HG02763 (cell line): ENCODE data around the gene DHCR7.
"Not testable (repeated sequence)": the region's sequence is repeated elsewhere in the genome, so short reads cannot be mapped to it uniquely, and the experiment has no call there.

Experiments used
- ATAC-seq: cut with Tn5 transposase; IDR thresholded peaks from one replicate; pipeline ENCODE4 v1.9.1; 2021; ENCODE audit warnings: mild to moderate bottlenecking, moderate library complexity; ENCODE audit not compliant: unreplicated experiment

Gene DHCR7

DNA sequence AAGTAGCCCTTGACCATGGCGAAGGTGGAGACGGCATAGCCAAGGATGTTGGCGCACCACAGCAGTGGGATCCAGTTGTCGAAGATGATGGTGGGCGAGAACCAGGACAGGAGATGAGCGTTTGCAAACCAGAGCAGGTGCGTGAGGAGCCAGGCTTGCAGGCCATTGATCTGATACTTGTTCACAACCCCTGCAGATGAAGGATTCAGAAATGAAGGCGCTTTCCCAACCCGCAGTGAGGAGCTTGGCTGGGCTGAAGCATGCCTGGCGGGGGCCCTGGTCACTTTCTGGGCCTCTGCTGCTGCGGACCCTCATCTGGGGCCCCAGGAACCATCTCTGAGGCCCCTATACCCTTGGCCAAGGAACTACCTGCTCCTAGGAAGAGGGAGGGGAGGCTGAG, 6.9 kb downstream of the DHCR7 start:
- ATAC-seq: no peak

DNA sequence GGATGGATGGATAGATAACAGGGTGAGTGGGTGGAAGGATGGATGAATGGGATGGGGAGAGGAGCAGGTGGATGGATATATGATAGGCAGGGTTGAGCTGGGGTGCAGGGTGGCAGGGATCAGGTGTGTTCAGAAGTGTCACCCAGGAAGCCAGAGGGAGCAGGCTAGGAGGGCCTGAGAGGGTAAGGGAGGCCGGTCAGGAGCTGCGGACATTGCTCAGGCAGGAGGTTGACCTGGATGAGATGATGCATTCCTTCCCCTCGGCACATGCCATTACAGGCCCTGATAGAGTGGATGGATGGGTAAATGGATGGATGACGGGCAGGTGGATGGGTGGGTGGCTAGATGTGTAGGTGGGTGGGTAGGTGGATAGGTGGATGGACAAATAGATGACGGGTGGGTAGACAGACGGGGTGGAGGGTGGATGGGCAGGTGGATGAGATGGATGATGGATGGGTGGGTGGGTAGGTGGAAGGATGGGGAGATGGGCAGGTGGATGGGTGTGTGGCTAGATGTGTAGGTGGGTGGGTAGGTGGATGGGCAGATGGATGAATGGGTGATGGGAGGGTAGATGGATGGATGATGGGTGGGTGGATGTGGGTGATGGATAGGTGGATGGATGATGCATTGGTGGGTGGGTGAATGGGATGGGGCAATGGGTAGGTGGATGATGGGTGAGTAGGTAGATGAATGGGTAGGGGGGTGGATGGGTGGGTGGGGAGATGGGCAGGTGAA, 8.0 kb downstream of the DHCR7 start:
- ATAC-seq: no peak

DNA sequence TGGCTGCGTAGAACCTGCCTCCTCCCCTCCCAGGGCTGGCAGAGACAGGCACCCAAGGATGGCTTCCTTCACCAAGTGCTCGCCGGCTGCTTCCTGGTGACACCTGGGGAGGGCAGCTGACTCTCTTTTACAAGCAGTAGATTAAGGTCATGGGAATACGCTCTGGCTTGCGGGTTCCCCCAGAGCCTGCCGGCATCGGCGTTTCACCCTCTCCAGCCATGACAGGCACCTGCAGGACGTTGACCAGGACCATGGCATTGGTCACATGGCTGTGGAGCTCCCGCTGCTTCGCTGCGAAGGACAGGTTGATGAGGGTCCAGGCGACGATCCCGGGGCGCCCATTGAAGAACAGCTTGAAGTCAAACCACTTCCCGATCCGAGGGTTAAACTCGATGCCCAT, 9.5 kb downstream of the DHCR7 start:
- ATAC-seq: no peak

DNA sequence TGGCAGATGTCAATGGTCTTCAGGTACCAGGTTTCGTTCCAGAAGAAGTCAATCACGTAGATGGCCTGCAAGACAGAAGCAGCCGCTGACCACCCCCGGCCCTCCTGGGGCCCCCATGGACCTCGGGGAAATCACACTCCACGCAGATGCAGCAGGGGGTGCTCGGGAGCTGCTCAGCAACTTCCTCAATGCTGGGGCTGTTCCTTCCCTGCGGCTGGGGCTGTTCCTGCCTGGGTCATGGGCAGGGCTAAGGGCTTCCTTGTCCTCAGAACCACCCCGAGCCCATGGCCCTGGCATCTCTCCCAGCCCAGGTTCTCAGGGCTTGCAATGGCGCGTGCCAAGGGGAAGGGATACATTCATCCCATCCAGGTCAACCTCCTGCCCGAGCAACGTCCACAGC, 10.3 kb downstream of the DHCR7 start:
- no peak for ATAC-seq

DNA sequence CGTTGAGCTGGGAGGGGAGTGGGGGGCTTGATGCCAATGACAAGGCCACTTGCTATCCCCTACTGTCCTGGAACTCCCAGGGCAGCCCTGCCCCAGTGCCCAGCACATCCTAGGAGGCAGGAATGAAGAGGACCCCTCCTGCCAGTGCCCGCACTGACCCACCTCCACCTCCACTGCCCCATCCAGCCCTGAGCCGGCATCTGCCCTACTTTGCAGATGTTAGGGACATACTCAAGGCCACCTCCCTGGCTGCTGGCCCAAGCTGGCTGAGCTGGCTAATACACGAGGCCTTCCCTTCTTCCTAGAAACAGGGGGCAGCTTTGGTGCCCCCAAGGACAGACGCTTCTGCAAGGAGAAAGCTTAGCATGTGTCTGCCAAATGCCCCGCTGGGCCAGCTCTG, 10.8 kb downstream of the DHCR7 start:
- no peak for ATAC-seq

DNA sequence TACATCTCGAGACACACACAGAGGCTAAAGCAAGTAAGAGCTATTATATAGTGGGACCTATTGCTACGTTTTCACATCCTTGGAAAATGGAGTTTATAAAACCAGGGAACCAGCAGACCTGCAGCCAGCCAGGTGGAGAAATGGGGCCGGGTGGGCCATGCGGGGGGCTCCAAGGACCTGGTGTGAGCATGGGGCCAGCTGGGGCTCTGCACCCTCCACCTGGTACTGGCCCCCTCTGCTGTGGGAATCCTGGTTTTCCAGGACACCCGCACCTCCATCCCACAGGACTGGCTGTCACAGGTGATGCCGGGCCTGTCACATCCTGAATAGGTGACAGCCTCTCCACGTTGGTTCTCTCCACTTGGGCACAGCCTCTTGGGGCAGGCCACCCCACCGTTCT, 11.3 kb downstream of the DHCR7 start:
- ATAC-seq: no peak

DNA sequence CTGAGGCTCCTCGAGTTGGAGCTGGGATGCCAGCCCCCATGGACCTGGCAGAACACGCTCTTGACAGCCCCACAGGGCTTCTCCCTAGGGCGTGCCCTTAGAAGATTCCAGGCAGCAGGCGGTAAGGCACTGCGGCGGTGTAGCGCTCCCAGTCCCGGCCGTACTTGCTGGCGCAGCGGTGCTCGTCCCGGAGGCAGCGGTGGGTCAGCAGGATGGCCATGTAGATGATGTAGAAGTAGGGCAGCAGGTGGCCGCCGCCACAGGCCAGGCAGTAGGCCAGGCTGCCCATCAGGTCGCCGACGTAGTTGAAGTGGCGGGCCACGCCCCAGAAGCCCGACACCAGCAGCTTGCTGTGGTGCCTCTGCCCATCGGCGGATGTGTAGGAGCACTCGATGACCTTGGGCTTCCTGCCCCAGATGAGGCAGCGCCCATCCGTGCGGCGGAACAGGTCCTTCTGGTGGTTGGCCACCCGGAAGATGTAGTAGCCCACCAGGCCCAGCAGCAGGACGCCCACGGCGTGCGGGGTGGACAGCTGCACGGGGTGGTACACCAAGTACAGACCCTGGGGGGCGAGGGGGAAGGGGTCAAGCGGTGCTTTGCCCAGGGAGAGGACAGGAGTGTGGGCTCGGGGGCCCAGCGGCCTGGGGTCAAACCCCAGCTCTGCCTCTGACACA, 12.8 kb downstream of the DHCR7 start:
- no peak for ATAC-seq

DNA sequence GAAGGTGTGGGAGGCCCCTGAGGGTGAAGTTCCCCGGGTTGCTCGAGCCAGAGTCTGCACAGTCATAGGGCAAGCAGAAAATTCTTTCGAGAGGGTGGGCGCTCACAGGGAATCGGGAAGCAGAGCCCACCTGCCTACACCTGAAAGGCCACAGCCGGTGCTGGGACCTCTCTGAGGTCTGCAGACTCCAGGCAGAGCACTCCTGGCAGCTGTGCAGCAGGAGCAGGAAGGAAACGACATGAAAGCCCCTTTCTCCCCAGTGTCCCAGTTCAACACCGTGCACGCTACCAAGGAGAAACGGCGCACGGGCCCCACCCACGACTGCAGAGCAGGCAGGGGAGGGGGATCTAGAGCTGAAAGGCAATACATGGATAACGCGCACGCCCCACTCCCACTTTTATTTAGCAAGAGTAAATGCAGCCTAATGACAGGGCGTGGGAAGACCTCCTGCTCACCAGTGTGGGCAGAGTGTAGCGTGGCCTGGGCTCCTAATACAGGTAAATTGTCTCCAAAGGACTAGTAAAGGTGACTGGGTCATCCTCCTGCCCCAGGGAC, 13.5 kb downstream of the DHCR7 start:
- no peak for ATAC-seq

DNA sequence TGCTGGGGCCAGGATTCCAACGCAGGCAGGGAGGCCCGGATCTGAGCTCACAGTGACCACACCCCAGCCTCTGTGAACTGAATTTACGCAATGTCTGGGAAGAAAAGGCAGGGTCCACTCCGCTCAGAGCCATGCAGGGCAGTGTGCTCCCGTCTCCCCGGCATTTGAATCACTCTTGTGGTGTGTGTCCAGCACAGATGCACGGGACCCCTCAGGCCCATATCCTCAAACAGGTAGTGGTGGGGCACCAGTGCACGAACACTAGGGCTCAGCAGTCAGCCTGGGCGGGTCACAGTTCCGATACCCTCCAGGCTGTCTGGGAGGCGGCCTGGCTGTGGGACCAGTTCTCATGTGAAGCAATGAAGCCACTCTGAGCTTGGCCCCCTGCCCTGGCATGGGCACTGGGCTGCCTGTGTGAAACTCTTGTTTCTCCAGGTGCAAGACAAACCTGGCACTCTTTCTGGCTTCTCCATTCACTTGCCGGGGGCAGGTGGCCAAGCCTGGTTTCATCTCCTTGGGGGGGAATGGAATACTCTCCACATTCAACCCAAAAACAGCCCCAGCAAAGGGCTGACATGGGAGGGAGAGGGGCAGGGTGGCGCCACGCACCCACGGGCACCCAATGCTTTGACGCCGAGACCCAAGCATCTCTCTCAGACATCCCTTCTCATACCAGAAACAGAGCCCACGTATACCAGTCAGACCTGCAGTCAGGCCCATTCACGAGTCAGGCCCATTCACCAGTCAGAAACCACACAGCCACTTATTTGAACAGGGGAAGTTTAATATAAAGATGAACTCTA, 14.3 kb downstream of the DHCR7 start:
- no peak for ATAC-seq

DNA sequence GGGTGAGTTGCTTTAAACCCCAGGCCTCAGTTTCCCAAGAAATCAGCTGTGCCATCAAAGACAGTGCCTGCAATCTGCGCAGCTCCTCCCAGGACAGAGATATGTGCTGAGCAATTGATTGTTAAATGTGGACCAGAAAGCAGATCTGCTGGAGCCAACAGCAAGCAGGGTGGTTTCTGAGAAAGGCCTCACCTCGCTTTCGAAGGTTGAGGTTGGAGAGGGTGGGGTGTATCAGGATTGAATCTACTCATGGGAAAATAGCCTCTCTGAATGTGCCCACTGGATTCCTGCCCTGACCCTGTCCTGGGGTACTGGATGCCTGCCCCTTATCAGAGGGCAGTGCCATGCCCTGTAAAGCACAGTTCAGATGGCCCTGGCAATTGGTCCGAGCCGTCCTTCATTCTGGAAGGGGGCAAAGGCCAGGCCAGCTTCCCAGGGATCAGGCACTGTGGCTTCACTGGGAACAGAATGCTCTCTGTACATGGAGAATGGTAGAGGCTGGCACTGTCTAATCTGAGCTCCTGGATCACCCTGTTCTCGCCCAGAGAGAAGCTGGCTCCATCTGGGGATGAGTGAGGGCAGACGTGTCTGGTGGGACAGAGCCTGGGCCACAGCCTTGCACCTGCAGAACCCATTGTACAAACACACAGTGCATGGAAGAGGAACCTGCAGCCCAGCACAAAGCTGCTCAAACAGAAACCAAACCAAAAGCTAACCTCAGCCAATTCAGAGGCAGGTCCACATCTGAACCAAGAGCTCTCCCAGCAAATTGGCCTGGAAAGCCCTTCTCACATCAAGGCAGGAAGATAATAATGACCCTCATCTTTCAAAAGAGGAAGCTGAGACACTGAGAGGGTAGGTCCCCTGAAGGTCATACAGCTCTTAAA, 15.2 kb downstream of the DHCR7 start:
- no peak for ATAC-seq

DNA sequence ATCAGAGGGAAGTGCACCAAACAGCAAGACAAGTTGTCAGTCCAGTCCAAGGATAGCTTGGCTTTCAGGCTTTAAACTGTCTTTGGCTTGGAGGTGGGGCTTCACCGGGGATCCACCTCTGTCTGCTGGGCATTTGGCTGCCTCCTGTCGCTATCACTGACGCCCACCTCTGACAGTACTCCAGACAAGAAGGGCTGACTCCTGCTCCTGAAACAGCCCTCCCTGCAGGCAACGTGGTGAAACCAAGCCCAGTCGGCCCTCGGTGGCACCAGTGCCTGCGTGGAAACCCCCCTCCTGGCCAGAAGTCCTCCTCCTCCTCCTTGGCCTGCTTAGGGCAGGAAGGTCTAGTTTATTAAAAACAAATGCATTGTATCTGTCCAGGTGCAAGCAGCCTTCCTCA, 16.9 kb downstream of the DHCR7 start:
- ATAC-seq: no peak

DNA sequence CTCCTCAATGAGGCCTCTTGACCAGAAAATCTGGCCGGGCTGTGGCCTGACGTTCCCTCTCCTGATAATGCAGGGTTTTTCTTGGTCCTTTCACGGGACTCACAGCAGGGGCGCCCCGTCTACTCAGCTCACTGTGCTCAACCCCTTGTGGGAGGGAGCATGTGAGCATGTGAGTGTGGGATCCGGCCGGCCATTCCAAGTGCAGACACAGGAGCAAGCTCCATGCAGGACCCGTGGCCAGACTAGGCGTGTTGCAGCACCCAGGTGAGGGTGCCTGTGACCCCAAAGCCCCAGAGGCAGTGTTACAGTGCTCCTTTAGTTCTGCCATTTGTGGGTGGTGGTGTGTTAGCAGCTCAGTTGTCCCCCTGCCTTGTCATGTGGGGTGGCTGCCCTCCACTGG, 18.0 kb downstream of the DHCR7 start:
- ATAC-seq: no peak

DNA sequence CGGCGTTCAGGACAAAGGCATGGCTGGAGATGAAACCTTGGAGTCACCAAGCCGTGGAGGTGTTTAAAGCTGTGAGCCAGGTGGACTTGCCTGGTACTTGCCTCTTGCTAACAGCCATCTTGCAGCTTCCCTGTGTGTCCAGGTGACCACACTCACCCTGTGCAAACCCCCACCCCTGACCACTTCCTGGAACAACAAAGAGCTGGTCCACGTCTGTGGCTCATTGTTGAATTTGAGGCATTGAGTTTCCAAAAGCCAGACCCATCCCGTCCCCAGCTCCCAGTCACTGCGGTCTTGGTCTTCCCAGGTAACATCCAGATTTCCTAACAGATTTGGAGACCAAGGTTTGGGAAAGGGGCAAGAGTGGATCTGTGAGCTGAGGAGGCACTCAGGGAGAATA, 18.5 kb downstream of the DHCR7 start:
- ATAC-seq: no peak

DNA sequence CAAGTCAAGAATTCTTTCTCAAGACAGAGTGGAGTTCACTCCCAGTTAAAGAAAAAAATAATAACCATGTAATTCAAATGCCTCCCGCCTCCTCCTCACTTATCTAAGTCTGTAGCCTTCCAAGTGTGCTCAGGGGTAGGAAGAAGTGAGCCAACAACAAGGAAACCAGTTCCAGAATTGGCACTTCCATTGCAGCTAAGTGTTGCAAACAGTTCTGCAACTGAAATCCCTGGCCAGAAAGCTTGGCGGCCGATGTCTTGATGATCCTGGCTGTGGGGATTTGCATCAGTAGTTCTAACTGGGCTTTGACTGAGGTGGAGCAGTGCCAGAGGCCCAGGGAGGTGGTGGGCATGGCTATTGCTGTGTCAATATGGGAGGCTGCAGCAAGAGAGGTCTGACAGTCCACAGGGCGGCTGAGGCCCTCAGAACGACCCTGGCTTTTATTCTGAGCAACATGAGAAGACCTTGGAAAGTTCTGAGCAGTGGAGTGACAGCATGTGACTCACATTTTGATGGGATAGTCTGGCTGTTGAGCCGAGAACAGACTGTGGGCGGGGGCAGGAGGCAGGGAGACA, 19.2 kb downstream of the DHCR7 start:
- ATAC-seq: no peak

DNA sequence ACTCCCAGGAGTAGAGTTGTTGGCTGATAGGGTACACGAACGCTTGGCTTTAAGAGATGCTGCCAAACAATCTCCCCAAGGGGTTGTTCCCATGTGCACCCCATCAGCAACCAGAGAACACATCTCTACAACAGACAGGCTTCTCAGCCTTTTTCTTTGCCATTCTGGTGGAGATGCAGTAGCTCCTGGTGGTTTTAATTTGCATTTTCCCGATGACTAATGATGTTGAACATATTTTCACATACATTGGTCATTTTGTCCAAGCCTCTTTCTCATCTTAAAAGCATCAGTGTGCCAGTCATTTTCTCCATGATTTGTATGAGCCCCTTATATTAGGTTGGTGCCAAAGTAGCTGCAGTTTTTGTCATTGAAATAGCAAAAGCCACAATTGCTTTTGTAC, 21.8 kb downstream of the DHCR7 start:
- ATAC-seq: no peak

DNA sequence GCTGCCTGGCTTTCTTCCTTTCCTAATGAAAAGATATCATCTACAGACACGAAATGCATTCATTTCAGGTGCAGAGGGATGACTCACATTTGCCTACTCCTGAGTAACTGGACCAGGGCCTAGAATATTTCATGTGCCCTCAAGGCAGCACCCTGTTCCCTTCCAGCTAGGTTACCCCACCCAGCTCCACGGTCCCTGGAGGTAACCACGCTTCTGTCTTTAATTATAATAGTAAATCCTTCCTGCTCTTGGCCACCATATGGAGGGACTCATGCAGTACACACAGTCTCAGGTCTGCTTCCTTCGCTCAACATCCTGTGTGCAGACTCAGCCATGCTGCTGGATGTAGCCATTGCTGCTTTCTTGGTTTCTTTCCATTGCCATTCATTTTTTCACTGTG, 22.3 kb downstream of the DHCR7 start:
- ATAC-seq: no peak

DNA sequence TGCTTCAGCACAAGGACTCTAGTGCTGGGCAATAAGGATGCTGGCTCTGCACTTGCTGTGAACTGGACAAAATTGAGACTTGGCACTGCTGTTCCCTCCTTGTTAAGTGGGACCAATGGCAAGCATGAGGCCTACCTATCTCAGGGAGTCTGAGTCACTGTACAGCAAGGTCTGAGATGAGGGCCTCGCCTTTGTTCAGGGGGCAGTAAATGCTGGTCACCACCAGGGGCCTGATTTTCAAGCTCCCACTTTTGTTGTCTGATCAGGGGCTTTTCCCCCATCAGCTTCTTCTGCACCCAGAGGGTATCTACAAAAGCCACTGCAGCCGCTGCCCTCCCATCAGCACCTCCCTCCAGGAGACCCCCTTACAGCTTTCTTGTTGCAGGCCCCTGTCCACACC, 22.8 kb downstream of the DHCR7 start:
- no peak for ATAC-seq

DNA sequence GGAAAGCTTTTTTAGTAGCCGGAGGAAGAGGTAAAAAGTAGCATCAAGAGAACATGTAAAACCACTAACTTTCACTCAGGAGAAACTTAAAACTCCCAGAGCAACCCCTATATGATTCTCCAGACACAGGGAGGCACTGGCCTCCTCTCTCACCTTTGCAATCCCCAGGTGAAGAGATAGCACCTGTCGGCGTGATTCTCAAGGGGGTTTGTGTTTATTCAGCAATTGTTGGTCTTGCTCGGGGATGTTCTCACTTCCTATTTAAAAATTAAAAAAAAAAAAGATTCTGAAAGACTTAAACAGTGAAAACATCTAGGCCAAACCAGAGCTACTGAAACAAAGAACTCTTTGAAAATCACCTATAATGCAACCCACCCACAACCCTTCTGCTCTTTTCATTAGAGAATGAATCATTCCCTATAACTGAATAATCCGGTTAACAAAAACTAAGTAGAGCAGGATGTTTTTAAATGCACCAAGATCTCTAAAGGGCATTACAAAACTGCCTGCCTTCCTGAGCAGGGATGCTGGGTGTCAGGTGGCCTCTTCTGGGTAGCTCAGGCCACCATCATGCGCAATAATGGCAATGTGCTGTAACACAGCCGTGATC, 24.9 kb downstream of the DHCR7 start:
- no peak for ATAC-seq

DNA sequence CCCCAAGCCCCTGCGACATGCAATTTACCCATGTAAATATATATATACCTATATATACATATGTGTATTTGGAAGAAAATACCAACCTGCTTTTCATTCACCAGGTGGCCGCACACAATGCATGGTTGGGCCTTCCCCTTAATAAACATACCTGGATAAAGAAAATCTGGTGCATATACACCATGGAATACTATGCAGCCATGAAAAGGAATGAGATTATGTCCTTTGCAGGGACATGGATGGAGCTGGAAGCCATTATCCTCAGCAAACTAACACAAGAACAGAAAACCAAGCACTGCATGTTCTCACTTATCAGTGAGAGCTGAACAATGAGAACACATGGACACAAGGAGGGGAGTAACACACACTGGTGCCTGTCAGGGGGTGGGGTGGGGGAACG, 25.9 kb downstream of the DHCR7 start:
- not testable (repeated sequence) for ATAC-seq

DNA sequence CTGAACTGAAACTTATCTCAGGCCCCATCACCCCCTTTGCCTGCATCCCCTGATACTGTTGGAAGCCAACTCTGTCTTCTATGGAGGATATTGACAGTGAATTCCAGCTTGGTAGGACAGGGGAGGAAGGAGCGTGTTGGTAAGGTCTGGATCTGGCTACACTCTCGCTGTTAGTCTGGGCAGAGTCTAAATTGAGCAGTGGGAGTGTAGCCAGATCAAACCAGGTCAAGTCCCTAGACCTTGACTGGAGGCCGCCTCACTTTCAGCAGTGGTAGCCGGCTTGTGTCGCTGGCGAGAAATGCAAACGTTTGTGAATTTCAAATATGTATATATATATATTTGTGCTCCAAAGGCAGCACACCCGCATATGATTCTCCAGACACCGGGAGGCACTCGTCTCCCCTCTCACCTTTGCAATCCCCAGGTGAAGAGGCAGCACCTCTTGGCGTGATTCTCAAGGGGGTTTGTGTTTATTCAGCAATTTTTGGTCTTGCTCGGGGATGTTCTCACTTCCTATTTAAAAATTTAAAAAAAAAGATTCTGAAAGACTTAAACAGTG, 26.7 kb downstream of the DHCR7 start:
- no peak for ATAC-seq
